K562 (cell line): Measurements from ENCODE around the gene KRTAP5-11. TPM values are rescaled to one million over a fixed set of nuclear protein-coding genes. Genes with fewer than 3 reads are reported as not detected.

ENCODE experiments used
- BCL6 ChIP-seq: fragments of 250-450 bp; sonication (Bioruptor Pico); IDR thresholded peaks from 2 replicates; pipeline ENCODE4 v1.4.0; 2020
- E2F6 ChIP-seq, 2 experiments: IDR thresholded peaks; 2 replicates each; pipeline ENCODE4 v1.6.1; 2011; ENCODE audit warnings: borderline replicate concordance in 1 of 2, control low read depth in 1 of 2, low read depth in 1 of 2, low read length in 1 of 2, mild to moderate bottlenecking in 1 of 2, mixed read lengths in 1 of 2, moderate library complexity in 1 of 2; ENCODE audit not compliant: insufficient read depth in 1 of 2, insufficient read length in 1 of 2, poor library complexity in 1 of 2, severe bottlenecking in 1 of 2; ENCODE audit errors: extremely low read depth in 1 of 2
- GATAD2B ChIP-seq: fragments of 450-650 bp; IDR thresholded peaks from 2 replicates; pipeline ENCODE4 v1.6.1; 2017; ENCODE audit warnings: mild to moderate bottlenecking, borderline replicate concordance
- MCM7 ChIP-seq, 2 experiments: fragments of 450-650 bp; IDR thresholded peaks; 2 replicates each; pipeline ENCODE4 v1.6.1; 2016 to 2018
- MEIS2 ChIP-seq: fragments of 450-650 bp; IDR thresholded peaks from 2 replicates; pipeline ENCODE4 v1.6.1; 2014; ENCODE audit warnings: mild to moderate bottlenecking; ENCODE audit not compliant: partially characterized antibody
- POLR3A ChIP-seq: IDR thresholded peaks from 2 replicates; pipeline ENCODE4 v1.6.1; 2011; ENCODE audit warnings: borderline replicate concordance, mild to moderate bottlenecking, moderate library complexity; ENCODE audit not compliant: insufficient read length, insufficient read depth; ENCODE audit errors: extremely low read depth
- SNAPC5 ChIP-seq: fragments of 250-450 bp; sonication (Bioruptor Pico); IDR thresholded peaks from 2 replicates; pipeline ENCODE4 v1.8.0; 2021; ENCODE audit warnings: moderate library complexity, mild to moderate bottlenecking, inconsistent platforms
- TFAM ChIP-seq: fragments of 250-450 bp; sonication (Bioruptor Pico); conservative IDR thresholded peaks from 2 replicates; pipeline ENCODE4 v1.5.0; 2021; ENCODE audit warnings: mild to moderate bottlenecking, moderate library complexity
- U2AF1 ChIP-seq: fragments of 200-400 bp; formaldehyde crosslinking; optimal IDR thresholded peaks from 2 replicates; pipeline ENCODE3; 2017; ENCODE audit warnings: mild to moderate bottlenecking, low read depth, low read length, moderate library complexity
- ZFP30 ChIP-seq: fragments of 250-450 bp; sonication (Bioruptor Pico); IDR thresholded peaks from 2 replicates; pipeline ENCODE4 v1.8.0; 2022; ENCODE audit warnings: moderate library complexity, mild to moderate bottlenecking, inconsistent platforms, borderline replicate concordance
- ZNF174 ChIP-seq: fragments of 250-450 bp; sonication (Bioruptor Pico); IDR thresholded peaks from 2 replicates; pipeline ENCODE4 v1.4.0; 2020; ENCODE audit warnings: mild to moderate bottlenecking
- ZNF347 ChIP-seq: fragments of 450-650 bp; formaldehyde crosslinking; IDR thresholded peaks from 2 replicates; pipeline ENCODE4 v1.4.0; 2020; ENCODE audit warnings: low read depth, mild to moderate bottlenecking, moderate library complexity
- polyA plus RNA-seq, 8 experiments: library from polyadenylated mRNA; depleted of rRNA in 4 of 8; stranded (reverse) in 5 of 8; unstranded in 3 of 8; fragments of >200 nt; fragmentation: Nextera tagmentation in 2 of 8; fragmentation: Illumina TruSeq in 1 of 8; extraction: Ambion mirVana in 2 of 8; extraction: Trizol in 1 of 8; gene quantifications; 2 replicates each; pipeline versions ENCODE4 v1.2.1 to v1.2.3, GENCODE V29; 2011 to 2014; ENCODE audit warnings: inconsistent platforms in 1 of 8, missing spikeins in 1 of 8
- total RNA-seq, 7 experiments: library from RNA; depleted of rRNA in 6 of 7; stranded (reverse); fragments of >200 nt in 6 of 7; fragmentation: Illumina TruSeq in 2 of 7; extraction: Trizol in 2 of 7; gene quantifications; 2 replicates each; pipeline versions ENCODE4 v1.2.1 to v1.2.3, GENCODE V29; 2011 to 2021; ENCODE audit warnings: low replicate concordance in 1 of 7
- TF ChIP-seq, protein P1 (sequence below): sonication (generic); formaldehyde crosslinking; IDR thresholded peaks from 2 replicates; pipeline ENCODE4 v1.8.0; 2022; ENCODE audit warnings: missing genetic modification reagents, mild to moderate bottlenecking, borderline replicate concordance
- TF ChIP-seq, protein P2 (sequence below), 2 experiments: fragments of 450-650 bp; formaldehyde crosslinking in 1 of 2; IDR thresholded peaks; 2 replicates each; pipeline versions ENCODE4 v1.4.0 to v1.6.1; 2014 to 2020; ENCODE audit warnings: mild to moderate bottlenecking in 2 of 2, borderline replicate concordance in 1 of 2, low read depth in 1 of 2

The KRTAP5-11 gene
- total and polyA plus RNA-seq, 9 of the 15 experiments (the other 6 are each of a cell fraction or from before 2014, with no cell fraction given) = not detected

DNA sequence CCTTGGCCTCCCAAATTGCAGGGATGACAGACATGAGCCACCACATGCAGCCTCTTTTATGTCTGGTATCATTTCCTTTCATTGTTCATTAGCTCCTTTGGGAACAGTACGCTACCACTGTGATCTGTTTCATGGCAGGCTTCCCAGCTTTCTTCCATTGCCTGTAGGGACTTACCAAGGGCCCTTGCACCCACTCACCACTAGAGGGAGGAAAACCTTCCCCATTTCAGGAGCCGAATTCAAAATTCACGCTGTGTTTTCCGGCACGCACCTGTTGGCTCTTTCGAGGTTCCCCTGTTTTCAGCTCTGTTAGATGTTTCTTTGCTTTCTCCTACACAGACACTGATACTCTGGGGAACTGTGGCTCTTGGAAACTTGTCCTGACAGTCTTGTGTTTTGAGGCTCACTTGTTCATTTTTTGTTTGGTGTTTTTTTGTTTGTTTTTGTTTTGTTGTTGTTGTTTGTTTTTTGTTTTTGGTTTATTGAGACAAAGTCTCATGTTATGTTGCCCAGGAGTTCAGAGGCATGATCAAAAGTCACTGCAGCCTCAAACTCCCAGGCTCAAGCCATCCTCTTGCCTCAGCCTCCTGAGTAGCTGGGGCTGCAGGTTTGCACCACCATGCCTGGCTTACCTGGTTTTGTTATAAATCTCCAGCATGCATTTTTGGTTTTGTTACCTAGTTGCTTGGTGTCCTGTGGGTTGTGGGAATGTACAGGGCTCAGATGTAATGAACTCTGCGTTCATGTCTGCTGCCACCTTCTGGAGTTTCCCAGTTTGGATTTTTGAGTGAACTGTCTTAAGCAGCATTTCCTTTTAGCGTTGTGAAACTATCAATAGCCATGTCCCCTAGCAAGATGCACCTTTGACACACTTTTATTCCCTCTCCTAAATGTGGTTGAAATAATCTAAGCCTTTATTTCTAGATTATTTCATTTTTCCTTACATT, 2.3 kb downstream of the KRTAP5-11 start (continued):
- TF ChIP-seq E2F6 (IDR thresholded peaks at IDR 0.05; ENCODE audit: borderline replicate concordance in 1 of 2, extremely low read depth in 1 of 2, insufficient read depth in 1 of 2, insufficient read length in 1 of 2, low read depth in 1 of 2, low read length in 1 of 2, poor library complexity in 1 of 2, severe bottlenecking in 1 of 2) (peak; percentile 16 to 49), SNAPC5 (CRISPR knock-in tag) (no peak), ZNF347 (CRISPR knock-in tag) (no peak), POLR3A (no peak), U2AF1 (no peak), MCM7 (IDR thresholded peaks at IDR 0.05) (no peak), TFAM (CRISPR knock-in tag) (no peak), BCL6 (no peak), MEIS2 (no peak), ZFP30 (CRISPR knock-in tag) (no peak), GATAD2B (no peak), ZNF174 (CRISPR knock-in tag) (no peak)
- TF ChIP-seq, protein P1, sequence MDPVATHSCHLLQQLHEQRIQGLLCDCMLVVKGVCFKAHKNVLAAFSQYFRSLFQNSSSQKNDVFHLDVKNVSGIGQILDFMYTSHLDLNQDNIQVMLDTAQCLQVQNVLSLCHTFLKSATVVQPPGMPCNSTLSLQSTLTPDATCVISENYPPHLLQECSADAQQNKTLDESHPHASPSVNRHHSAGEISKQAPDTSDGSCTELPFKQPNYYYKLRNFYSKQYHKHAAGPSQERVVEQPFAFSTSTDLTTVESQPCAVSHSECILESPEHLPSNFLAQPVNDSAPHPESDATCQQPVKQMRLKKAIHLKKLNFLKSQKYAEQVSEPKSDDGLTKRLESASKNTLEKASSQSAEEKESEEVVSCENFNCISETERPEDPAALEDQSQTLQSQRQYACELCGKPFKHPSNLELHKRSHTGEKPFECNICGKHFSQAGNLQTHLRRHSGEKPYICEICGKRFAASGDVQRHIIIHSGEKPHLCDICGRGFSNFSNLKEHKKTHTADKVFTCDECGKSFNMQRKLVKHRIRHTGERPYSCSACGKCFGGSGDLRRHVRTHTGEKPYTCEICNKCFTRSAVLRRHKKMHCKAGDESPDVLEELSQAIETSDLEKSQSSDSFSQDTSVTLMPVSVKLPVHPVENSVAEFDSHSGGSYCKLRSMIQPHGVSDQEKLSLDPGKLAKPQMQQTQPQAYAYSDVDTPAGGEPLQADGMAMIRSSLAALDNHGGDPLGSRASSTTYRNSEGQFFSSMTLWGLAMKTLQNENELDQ (CRISPR knock-in tag) = no peak
- TF ChIP-seq, protein P2, sequence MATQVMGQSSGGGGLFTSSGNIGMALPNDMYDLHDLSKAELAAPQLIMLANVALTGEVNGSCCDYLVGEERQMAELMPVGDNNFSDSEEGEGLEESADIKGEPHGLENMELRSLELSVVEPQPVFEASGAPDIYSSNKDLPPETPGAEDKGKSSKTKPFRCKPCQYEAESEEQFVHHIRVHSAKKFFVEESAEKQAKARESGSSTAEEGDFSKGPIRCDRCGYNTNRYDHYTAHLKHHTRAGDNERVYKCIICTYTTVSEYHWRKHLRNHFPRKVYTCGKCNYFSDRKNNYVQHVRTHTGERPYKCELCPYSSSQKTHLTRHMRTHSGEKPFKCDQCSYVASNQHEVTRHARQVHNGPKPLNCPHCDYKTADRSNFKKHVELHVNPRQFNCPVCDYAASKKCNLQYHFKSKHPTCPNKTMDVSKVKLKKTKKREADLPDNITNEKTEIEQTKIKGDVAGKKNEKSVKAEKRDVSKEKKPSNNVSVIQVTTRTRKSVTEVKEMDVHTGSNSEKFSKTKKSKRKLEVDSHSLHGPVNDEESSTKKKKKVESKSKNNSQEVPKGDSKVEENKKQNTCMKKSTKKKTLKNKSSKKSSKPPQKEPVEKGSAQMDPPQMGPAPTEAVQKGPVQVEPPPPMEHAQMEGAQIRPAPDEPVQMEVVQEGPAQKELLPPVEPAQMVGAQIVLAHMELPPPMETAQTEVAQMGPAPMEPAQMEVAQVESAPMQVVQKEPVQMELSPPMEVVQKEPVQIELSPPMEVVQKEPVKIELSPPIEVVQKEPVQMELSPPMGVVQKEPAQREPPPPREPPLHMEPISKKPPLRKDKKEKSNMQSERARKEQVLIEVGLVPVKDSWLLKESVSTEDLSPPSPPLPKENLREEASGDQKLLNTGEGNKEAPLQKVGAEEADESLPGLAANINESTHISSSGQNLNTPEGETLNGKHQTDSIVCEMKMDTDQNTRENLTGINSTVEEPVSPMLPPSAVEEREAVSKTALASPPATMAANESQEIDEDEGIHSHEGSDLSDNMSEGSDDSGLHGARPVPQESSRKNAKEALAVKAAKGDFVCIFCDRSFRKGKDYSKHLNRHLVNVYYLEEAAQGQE (IDR thresholded peaks at IDR 0.05; ENCODE audit: borderline replicate concordance) = no peak
- TF ChIP-seq, protein P2 (CRISPR knock-in tag; IDR thresholded peaks at IDR 0.05; ENCODE audit: low read depth) = no peak
